ENCODE data around the gene RAB41.

Gene RAB41

GRCh38 chrX:70323628-70324027 lies 41.7 kb downstream of the RAB41 start (continued):
- peak; percentile 95 for TF ChIP-seq ZNF140 (tag by site-specific recombination; IDR thresholded peaks at IDR 0.05)
- 0 out of 2 replicates have a peak, but pooled peaks have one; percentile 84 for TF ChIP-seq ZNF202 (tag by site-specific recombination; IDR thresholded peaks at IDR 0.05; ENCODE audit: borderline replicate concordance)
- peak; percentile 97 for TF ChIP-seq ZNF426 (tag by site-specific recombination; IDR thresholded peaks at IDR 0.05)

- TF ChIP-seq BCL11B (tag by site-specific recombination; IDR thresholded peaks at IDR 0.05; ENCODE audit: low read depth) (no peak), ZNF138 (tag by site-specific recombination; IDR thresholded peaks at IDR 0.05; ENCODE audit: borderline replicate concordance) (no peak), KLF7 (tag by site-specific recombination; IDR thresholded peaks at IDR 0.05; ENCODE audit: borderline replicate concordance) (no peak), ZNF169 (tag by site-specific recombination; IDR thresholded peaks at IDR 0.05) (no peak), PATZ1 (tag by site-specific recombination; IDR thresholded peaks at IDR 0.05) (no peak), ZNF423 (tag by site-specific recombination; IDR thresholded peaks at IDR 0.05) (no peak), ZNF10 (tag by site-specific recombination; IDR thresholded peaks at IDR 0.05) (no peak), SCRT2 (tag by site-specific recombination; IDR thresholded peaks at IDR 0.05) (no peak), ZNF626 (tag by site-specific recombination; IDR thresholded peaks at IDR 0.05) (no peak)
- TF ChIP-seq, protein P1, sequence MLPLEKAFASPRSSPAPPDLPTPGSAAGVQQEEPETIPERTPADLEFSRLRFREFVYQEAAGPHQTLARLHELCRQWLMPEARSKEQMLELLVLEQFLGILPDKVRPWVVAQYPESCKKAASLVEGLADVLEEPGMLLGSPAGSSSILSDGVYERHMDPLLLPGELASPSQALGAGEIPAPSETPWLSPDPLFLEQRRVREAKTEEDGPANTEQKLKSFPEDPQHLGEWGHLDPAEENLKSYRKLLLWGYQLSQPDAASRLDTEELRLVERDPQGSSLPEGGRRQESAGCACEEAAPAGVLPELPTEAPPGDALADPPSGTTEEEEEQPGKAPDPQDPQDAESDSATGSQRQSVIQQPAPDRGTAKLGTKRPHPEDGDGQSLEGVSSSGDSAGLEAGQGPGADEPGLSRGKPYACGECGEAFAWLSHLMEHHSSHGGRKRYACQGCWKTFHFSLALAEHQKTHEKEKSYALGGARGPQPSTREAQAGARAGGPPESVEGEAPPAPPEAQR (tag by site-specific recombination; IDR thresholded peaks at IDR 0.05) = no peak
- H3K4me3 ChIP-seq (ENCODE audit: low read depth, low read length) = no peak overlapping the region
- H3K36me3 ChIP-seq (ENCODE audit: control insufficient read depth in 2 of 2, insufficient read depth in 1 of 2, low read length in 2 of 2) = peaks cover 15 to 16% of the 10 kb centered on the region in 2 experiments; a peak in 2 of 3 replicates
- ChIA-PET CTCF (interaction anchor here (0.6 to 1.3 kb wide), 3 partner anchors 19 to 740 kb away, joined by 3 to 4 read pairs (median 4); no protein-coding TSS in a partner anchor), POLR2A (no interaction called here)
- H3K9me3 ChIP-seq (ENCODE audit: control insufficient read depth, insufficient read depth, low read depth, low read length) = no peaks in the 10 kb centered on the region
- no peaks in the 10 kb centered on the region for H3K4me1 ChIP-seq (ENCODE audit: control insufficient read depth, insufficient read depth, low read length)
- no peak overlapping the region for H3K27ac ChIP-seq (ENCODE audit: extremely low read depth, low read depth, low read length)
Measured at GRCh38 chrX:70324326-70324725, 42.4 kb downstream of the RAB41 start.

DNA sequence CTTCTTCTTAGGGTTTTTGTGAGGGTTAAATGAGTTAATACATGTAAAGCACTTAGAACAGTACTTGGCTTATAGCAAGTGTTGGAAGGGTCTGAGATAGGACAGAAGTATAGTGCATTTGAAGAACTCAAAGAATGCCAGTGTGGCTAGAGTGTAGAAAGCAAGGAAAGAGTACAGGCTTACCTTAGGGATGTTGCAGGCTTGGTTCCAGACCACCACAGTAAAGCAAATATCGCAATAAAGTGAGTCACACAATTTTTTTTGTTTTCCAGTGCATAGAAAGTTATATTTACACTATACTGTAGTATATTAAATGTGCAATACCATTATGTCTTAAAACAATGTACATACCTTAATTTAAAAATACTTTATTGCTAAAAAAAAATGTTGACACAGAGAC lies 49.2 kb downstream of the RAB41 start:
- CTCF ChIA-PET = no interaction called here
- H3K4me3 ChIP-seq (ENCODE audit: low read depth, low read length) = no peak overlapping the region
- no peaks in the 10 kb centered on the region for H3K9me3 ChIP-seq (ENCODE audit: control insufficient read depth, insufficient read depth, low read depth, low read length)
- no peaks in the 10 kb centered on the region for H3K4me1 ChIP-seq (ENCODE audit: control insufficient read depth, insufficient read depth, low read length)
- no peak overlapping the region for H3K27ac ChIP-seq (ENCODE audit: extremely low read depth, low read depth, low read length)
- POLR2A ChIA-PET = no interaction called here
- H3K36me3 ChIP-seq (ENCODE audit: control insufficient read depth in 2 of 2, insufficient read depth in 1 of 2, low read length in 2 of 2) = peaks cover 34 to 68% of the 10 kb centered on the region in 2 experiments
- TF ChIP-seq GLI4 (tag by site-specific recombination; IDR thresholded peaks at IDR 0.05) = no peak
- TF ChIP-seq, protein P2, sequence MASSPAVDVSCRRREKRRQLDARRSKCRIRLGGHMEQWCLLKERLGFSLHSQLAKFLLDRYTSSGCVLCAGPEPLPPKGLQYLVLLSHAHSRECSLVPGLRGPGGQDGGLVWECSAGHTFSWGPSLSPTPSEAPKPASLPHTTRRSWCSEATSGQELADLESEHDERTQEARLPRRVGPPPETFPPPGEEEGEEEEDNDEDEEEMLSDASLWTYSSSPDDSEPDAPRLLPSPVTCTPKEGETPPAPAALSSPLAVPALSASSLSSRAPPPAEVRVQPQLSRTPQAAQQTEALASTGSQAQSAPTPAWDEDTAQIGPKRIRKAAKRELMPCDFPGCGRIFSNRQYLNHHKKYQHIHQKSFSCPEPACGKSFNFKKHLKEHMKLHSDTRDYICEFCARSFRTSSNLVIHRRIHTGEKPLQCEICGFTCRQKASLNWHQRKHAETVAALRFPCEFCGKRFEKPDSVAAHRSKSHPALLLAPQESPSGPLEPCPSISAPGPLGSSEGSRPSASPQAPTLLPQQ (tag by site-specific recombination; IDR thresholded peaks at IDR 0.05) = no peak
- TF ChIP-seq ZNF404 (tag by site-specific recombination; IDR thresholded peaks at IDR 0.05) = no peak
- TF ChIP-seq ZNF24 (tag by site-specific recombination; IDR thresholded peaks at IDR 0.05) = no peak
- TF ChIP-seq ZNF19 (tag by site-specific recombination; IDR thresholded peaks at IDR 0.05; ENCODE audit: low read depth) = no peak
- no peak for TF ChIP-seq ZNF223 (tag by site-specific recombination; IDR thresholded peaks at IDR 0.05)
- TF ChIP-seq ZNF830 (tag by site-specific recombination; IDR thresholded peaks at IDR 0.05; ENCODE audit: low read depth) = no peak
- TF ChIP-seq PBX3 (CRISPR knock-in tag; IDR thresholded peaks at IDR 0.05) = no peak
- TF ChIP-seq ZNF121 (tag by site-specific recombination; IDR thresholded peaks at IDR 0.05) = no peak
- no peak for TF ChIP-seq ZNF843 (tag by site-specific recombination; IDR thresholded peaks at IDR 0.05)
- TF ChIP-seq BCL11A (tag by site-specific recombination; IDR thresholded peaks at IDR 0.05; ENCODE audit: low read depth) = no peak
- no peak for TF ChIP-seq ZNF792 (tag by site-specific recombination; IDR thresholded peaks at IDR 0.05)
- TF ChIP-seq HOXA7 (CRISPR knock-in tag; IDR thresholded peaks at IDR 0.05; ENCODE audit: borderline replicate concordance) = no peak

Data from HEK293 (cell line).